T follicular helper cell (primary cell): ENCODE data around the gene ATP8A2.
"Not testable (repeated sequence)": the region's sequence is repeated elsewhere in the genome, so short reads cannot be mapped to it uniquely, and the experiment has no call there.

Experiments used
- DNase-seq: peaks from one replicate; pipeline ENCODE4 v3.0.0-alpha.2; 2020; ENCODE audit warnings: low read depth

Gene ATP8A2

GRCh38 chr13:25768376-25768775 is 396.6 kb downstream of the ATP8A2 start:
- DNase-seq, result no peak

GRCh38 chr13:25768838-25769237 is 397.1 kb downstream of the ATP8A2 start:
- DNase-seq, result no peak

- no peak for DNase-seq
Observed at GRCh38 chr13:25770601-25771000, 398.8 kb downstream of the ATP8A2 start.

GRCh38 chr13:25771202-25771601 is 399.4 kb downstream of the ATP8A2 start:
- no peak for DNase-seq

GRCh38 chr13:25771641-25772478 is 400.1 kb downstream of the ATP8A2 start:
- no peak for DNase-seq

GRCh38 chr13:25772534-25772933 is 400.8 kb downstream of the ATP8A2 start:
- not testable (repeated sequence) for DNase-seq

- not testable (repeated sequence) for DNase-seq
Observed at GRCh38 chr13:25774056-25774455, 402.3 kb downstream of the ATP8A2 start.

- DNase-seq, result no peak
Observed at GRCh38 chr13:25775275-25775674, 403.5 kb downstream of the ATP8A2 start.

GRCh38 chr13:25775986-25776385 is 404.2 kb downstream of the ATP8A2 start:
- no peak for DNase-seq

- no peak for DNase-seq
Observed at GRCh38 chr13:25776722-25777121, 404.9 kb downstream of the ATP8A2 start.

GRCh38 chr13:25777509-25777908 is 405.7 kb downstream of the ATP8A2 start:
- no peak for DNase-seq

GRCh38 chr13:25778365-25778764 is 406.6 kb downstream of the ATP8A2 start:
- DNase-seq, result no peak

GRCh38 chr13:25778808-25779305 is 407.1 kb downstream of the ATP8A2 start:
- no peak for DNase-seq

GRCh38 chr13:25783076-25783475 is 411.3 kb downstream of the ATP8A2 start:
- DNase-seq, result no peak

- no peak for DNase-seq
Observed at GRCh38 chr13:25783601-25784024, 411.8 kb downstream of the ATP8A2 start.

GRCh38 chr13:25784119-25784518 is 412.3 kb downstream of the ATP8A2 start:
- no peak for DNase-seq

GRCh38 chr13:25790137-25790536 is 418.4 kb downstream of the ATP8A2 start:
- DNase-seq, result not testable (repeated sequence)

- DNase-seq, result no peak
Observed at GRCh38 chr13:25795277-25795676, 423.5 kb downstream of the ATP8A2 start.

- no peak for DNase-seq
Observed at GRCh38 chr13:25796474-25796873, 424.7 kb downstream of the ATP8A2 start.

- DNase-seq, result no peak
Observed at GRCh38 chr13:25798998-25799397, 427.2 kb downstream of the ATP8A2 start.

- no peak for DNase-seq
Observed at GRCh38 chr13:25800523-25800922, 428.7 kb downstream of the ATP8A2 start.

GRCh38 chr13:25802579-25802978 is 430.8 kb downstream of the ATP8A2 start:
- DNase-seq, result no peak

- no peak for DNase-seq
Observed at GRCh38 chr13:25803641-25804040, 431.9 kb downstream of the ATP8A2 start.
